ENCODE results near the gene PPP6R3. TPM values are rescaled to one million over a fixed set of nuclear protein-coding genes. Genes with fewer than 3 reads are reported as not detected.
A peak's percentile ranks its signal among the peaks of the same experiment; 100 is the strongest.
"Not testable (repeated sequence)": the region's sequence is repeated elsewhere in the genome, so short reads cannot be mapped to it uniquely, and the experiment has no call there.

The PPP6R3 gene
- total RNA-seq, 2 donors from 2014 or later, result 95.0 to 103 TPM

DNA sequence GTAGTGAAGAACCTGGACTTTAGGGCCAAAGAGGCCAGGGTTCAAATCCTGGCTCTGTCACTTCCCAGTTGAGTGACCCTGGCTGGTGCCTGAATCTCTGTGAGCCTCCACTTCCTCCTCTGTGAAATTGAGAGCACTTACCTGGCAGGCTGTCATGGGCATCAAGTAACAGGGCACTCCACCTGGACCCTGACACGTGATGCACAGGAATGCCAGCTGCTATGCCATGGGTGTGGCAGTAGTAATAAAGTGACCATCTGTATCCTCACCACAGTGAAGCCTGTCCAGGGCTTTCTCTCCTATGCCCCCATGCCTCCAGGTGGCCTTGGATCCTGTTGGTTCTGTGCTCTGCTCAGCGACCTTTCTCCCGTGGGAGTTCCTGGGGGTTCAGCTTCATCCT, 29.8 kb upstream of the PPP6R3 start:
- H3K27ac ChIP-seq, result peak overlapping the region; percentile 35
- no peaks in the 10 kb centered on the region for H3K9me3 ChIP-seq
- intact Hi-C loops (cut with DNase I), result no loop called here
- no peak overlapping the region for H3K4me3 ChIP-seq
- H3K4me1 ChIP-seq, result no peaks in the 10 kb centered on the region
- H3K27me3 ChIP-seq, result no peaks in the 10 kb centered on the region
- DNase-seq, result peak; percentile 70
- H3K9ac ChIP-seq (ENCODE audit: low read depth in 2 of 2, low read length in 2 of 2), result no peak overlapping the region
- TF ChIP-seq, protein P1, sequence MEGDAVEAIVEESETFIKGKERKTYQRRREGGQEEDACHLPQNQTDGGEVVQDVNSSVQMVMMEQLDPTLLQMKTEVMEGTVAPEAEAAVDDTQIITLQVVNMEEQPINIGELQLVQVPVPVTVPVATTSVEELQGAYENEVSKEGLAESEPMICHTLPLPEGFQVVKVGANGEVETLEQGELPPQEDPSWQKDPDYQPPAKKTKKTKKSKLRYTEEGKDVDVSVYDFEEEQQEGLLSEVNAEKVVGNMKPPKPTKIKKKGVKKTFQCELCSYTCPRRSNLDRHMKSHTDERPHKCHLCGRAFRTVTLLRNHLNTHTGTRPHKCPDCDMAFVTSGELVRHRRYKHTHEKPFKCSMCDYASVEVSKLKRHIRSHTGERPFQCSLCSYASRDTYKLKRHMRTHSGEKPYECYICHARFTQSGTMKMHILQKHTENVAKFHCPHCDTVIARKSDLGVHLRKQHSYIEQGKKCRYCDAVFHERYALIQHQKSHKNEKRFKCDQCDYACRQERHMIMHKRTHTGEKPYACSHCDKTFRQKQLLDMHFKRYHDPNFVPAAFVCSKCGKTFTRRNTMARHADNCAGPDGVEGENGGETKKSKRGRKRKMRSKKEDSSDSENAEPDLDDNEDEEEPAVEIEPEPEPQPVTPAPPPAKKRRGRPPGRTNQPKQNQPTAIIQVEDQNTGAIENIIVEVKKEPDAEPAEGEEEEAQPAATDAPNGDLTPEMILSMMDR (IDR thresholded peaks at IDR 0.05), result no peak
- peaks cover 8% of the 10 kb centered on the region for H3K36me3 ChIP-seq

DNA sequence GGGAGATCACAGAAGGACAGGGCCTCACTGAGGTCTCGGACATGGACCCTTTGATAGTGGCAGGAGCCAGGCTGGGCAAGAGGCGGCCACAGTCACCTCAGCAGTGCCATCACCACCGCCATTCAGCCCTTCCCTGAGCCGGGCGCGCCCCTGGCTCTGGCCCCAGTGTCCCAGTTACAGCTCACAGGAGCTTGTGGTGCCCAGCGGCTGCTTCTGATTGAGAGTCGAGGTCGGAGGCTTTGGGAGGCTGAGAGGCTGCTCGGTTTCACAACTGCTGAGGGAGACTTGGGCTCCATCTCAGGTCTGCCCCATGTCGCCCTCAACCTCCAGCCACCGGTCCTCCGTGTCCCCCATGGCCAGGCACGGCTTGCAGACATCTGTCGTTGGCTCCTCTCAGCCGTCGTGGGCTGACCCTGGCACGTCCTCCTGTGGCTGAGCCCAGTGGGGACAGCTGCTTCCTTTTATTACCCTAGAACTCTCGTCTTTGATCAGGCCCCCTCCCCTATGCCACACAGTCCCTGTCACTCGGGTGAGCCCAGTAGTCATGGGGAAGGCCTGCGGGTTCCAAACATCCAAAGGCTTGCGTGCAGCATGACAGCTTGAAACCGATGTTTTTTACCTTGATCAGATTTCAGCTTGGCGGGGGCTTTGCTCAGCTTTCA, 28.4 kb upstream of the PPP6R3 start:
- H3K27me3 ChIP-seq, result no peaks in the 10 kb centered on the region
- no peaks in the 10 kb centered on the region for H3K9me3 ChIP-seq
- H3K9ac ChIP-seq (ENCODE audit: low read depth in 2 of 2, low read length in 2 of 2), result no peak overlapping the region
- H3K27ac ChIP-seq, result no peak overlapping the region
- intact Hi-C loops (cut with DNase I), result no loop called here
- no peak overlapping the region for H3K4me3 ChIP-seq
- peaks cover 8% of the 10 kb centered on the region for H3K36me3 ChIP-seq
- H3K4me1 ChIP-seq, result no peaks in the 10 kb centered on the region
- TF ChIP-seq, protein P1 (IDR thresholded peaks at IDR 0.05), result no peak
- DNase-seq, result no peak

DNA sequence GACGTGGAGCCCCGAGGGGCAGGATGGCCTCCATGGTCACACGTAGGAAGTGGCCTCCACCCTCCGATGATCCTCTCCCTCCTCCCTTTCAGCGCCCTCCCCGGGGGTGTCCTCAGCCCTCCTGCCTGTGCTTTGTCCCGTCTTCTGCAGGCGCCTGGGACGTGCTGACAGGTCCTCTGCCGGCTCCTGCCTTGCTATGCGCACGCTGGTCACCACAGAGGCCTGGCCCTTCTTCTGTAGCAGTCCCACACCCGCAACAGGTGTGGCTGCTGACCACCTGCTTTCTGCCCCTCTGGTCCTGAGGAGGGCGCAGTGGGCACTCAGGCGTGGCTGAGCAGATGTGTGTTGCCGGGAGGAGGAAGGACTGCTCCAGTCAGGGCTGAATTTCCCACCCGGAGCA, 27.7 kb upstream of the PPP6R3 start:
- H3K27me3 ChIP-seq, result no peaks in the 10 kb centered on the region
- DNase-seq, result no peak
- no peak overlapping the region for H3K27ac ChIP-seq
- no peak overlapping the region for H3K9ac ChIP-seq (ENCODE audit: low read depth in 2 of 2, low read length in 2 of 2)
- H3K36me3 ChIP-seq, result peaks cover 8% of the 10 kb centered on the region
- H3K9me3 ChIP-seq, result no peaks in the 10 kb centered on the region
- H3K4me3 ChIP-seq, result no peak overlapping the region
- H3K4me1 ChIP-seq, result no peaks in the 10 kb centered on the region
- intact Hi-C loops (cut with DNase I), result no loop called here
- TF ChIP-seq, protein P1 (IDR thresholded peaks at IDR 0.05), result no peak

DNA sequence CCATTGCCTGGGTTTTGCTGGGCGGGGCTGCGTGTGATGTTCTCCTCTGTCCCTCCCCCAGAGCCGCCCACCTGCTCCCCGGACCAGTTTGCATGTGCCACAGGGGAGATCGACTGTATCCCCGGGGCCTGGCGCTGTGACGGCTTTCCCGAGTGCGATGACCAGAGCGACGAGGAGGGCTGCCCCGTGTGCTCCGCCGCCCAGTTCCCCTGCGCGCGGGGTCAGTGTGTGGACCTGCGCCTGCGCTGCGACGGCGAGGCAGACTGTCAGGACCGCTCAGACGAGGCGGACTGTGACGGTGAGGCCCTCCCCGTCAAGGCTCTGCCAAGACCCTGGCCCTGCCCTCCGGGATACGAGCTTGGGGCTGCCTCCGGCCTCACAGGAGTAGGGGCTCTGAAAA, 27.0 kb upstream of the PPP6R3 start:
- DNase-seq, result no peak
- peaks cover 8% of the 10 kb centered on the region for H3K36me3 ChIP-seq
- intact Hi-C loops (cut with DNase I), result no loop called here

DNA sequence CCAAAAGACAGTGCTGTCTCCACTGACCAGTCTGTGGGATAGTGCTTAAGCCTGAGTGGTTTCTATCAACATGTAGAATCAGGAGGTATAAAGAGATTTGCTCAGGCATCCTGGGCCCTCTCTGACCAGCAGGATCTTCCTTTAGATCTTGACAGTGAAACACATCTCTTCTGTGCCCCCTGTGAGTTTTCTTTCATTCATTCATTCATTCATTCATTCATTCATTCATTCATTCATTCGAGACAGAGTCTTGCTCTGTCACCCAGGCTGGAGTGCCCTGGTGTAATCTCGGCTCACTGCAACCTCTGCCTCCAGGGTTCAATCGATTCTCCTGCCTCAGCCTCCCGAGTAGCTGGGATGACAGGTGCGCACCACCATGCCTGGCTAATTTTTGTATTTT, 26.4 kb upstream of the PPP6R3 start:
- intact Hi-C loops (cut with DNase I); H3K27me3 ChIP-seq: not testable (repeated sequence)

More for the DNA sequence above, 27.0 kb upstream of the PPP6R3 start:
- H3K4me1 ChIP-seq, result no peaks in the 10 kb centered on the region
- no peak overlapping the region for H3K27ac ChIP-seq
- no peaks in the 10 kb centered on the region for H3K27me3 ChIP-seq
- H3K4me3 ChIP-seq, result no peak overlapping the region
- no peaks in the 10 kb centered on the region for H3K9me3 ChIP-seq
- TF ChIP-seq, protein P1 (IDR thresholded peaks at IDR 0.05), result no peak
- H3K9ac ChIP-seq (ENCODE audit: low read depth in 2 of 2, low read length in 2 of 2), result no peak overlapping the region

DNA sequence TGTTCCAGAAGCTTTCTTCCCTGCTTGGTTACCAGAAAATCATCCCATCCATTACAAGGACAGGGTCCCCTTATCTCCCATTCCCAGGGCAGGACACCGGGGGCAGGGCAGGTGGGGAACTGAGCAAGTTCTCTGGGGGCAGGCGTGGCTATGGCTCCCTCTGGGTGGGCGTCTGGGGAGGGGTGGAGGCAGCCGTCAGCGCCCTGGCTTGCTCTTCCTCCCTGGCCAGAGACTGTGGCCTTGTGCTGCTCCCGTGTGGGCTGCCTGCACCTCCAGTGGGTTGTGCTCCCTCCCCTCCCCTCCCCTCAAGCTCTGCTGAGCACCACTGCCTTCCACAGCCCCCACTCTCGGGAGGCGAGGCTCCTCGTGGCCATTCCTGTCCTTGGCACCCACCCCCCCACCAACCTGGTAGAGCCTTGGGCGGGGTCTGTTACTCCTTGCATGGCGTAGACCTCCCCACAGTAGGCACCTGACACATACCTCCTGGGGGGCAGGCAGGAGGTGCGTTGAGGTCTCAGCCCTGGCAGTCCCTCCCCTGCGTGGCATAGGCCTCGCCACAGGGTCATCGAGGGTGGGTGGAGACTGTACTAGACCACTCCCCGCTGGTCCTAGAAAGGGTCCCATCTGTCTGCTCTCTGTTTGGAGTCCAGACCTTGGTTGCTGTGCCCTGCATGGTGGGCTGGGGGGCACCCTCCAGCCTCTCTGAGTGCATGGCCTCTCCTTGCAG, 24.2 kb upstream of the PPP6R3 start:
- Histone ChIP-seq H3K27me3 (no peaks in the 10 kb centered on the region), H3K4me1 (no peaks in the 10 kb centered on the region), H3K9me3 (no peaks in the 10 kb centered on the region), H3K27ac (no peak overlapping the region), H3K36me3 (peaks cover 8% of the 10 kb centered on the region), H3K9ac (ENCODE audit: low read depth in 2 of 2, low read length in 2 of 2) (no peak overlapping the region), H3K4me3 (no peak overlapping the region)
- no peak for DNase-seq
- TF ChIP-seq, protein P1 (IDR thresholded peaks at IDR 0.05), result no peak
- intact Hi-C loops (cut with DNase I), result no loop called here

More for the DNA sequence above, 26.4 kb upstream of the PPP6R3 start:
- H3K36me3 ChIP-seq; H3K9me3 ChIP-seq; H3K27ac ChIP-seq; DNase-seq; H3K9ac ChIP-seq (ENCODE audit: low read depth in 2 of 2, low read length in 2 of 2); H3K4me3 ChIP-seq; H3K4me1 ChIP-seq: not testable (repeated sequence)
